NCI-H1092 (cell line): ENCODE measurements around the gene ANK3.

Experiments
- DNase-seq: peaks from one replicate; lab custom pipeline; 2025; lab: John Stamatoyannopoulos, UW

Gene ANK3

GRCh38 chr10:60139290-60139689 lies 250.4 kb downstream of the ANK3 start:
- DNase-seq = no peak

- DNase-seq = no peak
These were observed 250.8 kb downstream of the ANK3 start for GRCh38 chr10:60138842-60139241.

GRCh38 chr10:60138026-60138425 lies 251.6 kb downstream of the ANK3 start:
- DNase-seq = no peak

- no peak for DNase-seq
These were observed 252.2 kb downstream of the ANK3 start for GRCh38 chr10:60137292-60137992.

- no peak for DNase-seq
These were observed 254.7 kb downstream of the ANK3 start for GRCh38 chr10:60135020-60135419.

- DNase-seq = no peak
These were observed 255.1 kb downstream of the ANK3 start for GRCh38 chr10:60134548-60134947.

GRCh38 chr10:60130130-60130579 lies 259.5 kb downstream of the ANK3 start:
- DNase-seq = no peak

GRCh38 chr10:60125895-60126294 lies 263.8 kb downstream of the ANK3 start:
- DNase-seq = no peak

- no peak for DNase-seq
These were observed 265.1 kb downstream of the ANK3 start for GRCh38 chr10:60124536-60124935.

- DNase-seq = no peak
These were observed 266.0 kb downstream of the ANK3 start for GRCh38 chr10:60123668-60124067.

GRCh38 chr10:60123172-60123571 lies 266.5 kb downstream of the ANK3 start:
- no peak for DNase-seq

- DNase-seq = no peak
These were observed 267.5 kb downstream of the ANK3 start for GRCh38 chr10:60122190-60122589.

GRCh38 chr10:60114765-60115586 lies 274.7 kb downstream of the ANK3 start:
- DNase-seq = peak; percentile 2

GRCh38 chr10:60110739-60111138 lies 278.9 kb downstream of the ANK3 start:
- DNase-seq = no peak

- no peak for DNase-seq
These were observed 282.2 kb downstream of the ANK3 start for GRCh38 chr10:60107308-60107976.

GRCh38 chr10:60105295-60105695 lies 284.4 kb downstream of the ANK3 start:
- no peak for DNase-seq

- DNase-seq = no peak
These were observed 287.9 kb downstream of the ANK3 start for GRCh38 chr10:60101821-60102220.

- DNase-seq = peak; percentile 3
These were observed 289.5 kb downstream of the ANK3 start for GRCh38 chr10:60099998-60100747.

GRCh38 chr10:60098677-60099601 lies 290.7 kb downstream of the ANK3 start:
- no peak for DNase-seq

GRCh38 chr10:60096761-60097513 lies 292.7 kb downstream of the ANK3 start:
- no peak for DNase-seq
